Stimulated activated CD4-positive, alpha-beta T cell treated with anti-CD3 and anti-CD28 coated beads, Interleukin-12 subunit alpha, Interleukin-12 subunit beta, amount 100 ng/mL, for 4 hours (primary cell): ENCODE data around the gene HSPB9.
"Not testable (repeated sequence)": the region's sequence is repeated elsewhere in the genome, so short reads cannot be mapped to it uniquely, and the experiment has no call there.

Experiments used
- DNase-seq: peaks from one replicate; pipeline ENCODE4 v3.0.0-alpha.2; 2020

Gene HSPB9

GRCh38 chr17:42120161-42120769 lies 2.3 kb upstream of the HSPB9 start:
- DNase-seq: no peak

GRCh38 chr17:42120770-42121769 lies 1.5 kb upstream of the HSPB9 start, which contains the start of gene KAT2A:
TSS of gene KAT2A (minus strand) at chr17:42121367. CDS start at chr17:42121304, 63 bp downstream.
- peak; percentile 77 for DNase-seq

- DNase-seq: no peak
Observed at GRCh38 chr17:42124256-42124655, 1.7 kb downstream of the HSPB9 start.

- no peak for DNase-seq
Observed at GRCh38 chr17:42125565-42125964, 3.0 kb downstream of the HSPB9 start.

GRCh38 chr17:42126836-42127235 lies 4.2 kb downstream of the HSPB9 start:
- DNase-seq: no peak

GRCh38 chr17:42127414-42127813 lies 4.8 kb downstream of the HSPB9 start:
- DNase-seq: no peak

GRCh38 chr17:42129109-42129837 lies 6.7 kb downstream of the HSPB9 start:
- DNase-seq: no peak

GRCh38 chr17:42130310-42130936 lies 7.8 kb downstream of the HSPB9 start:
- DNase-seq: no peak

- no peak for DNase-seq
Observed at GRCh38 chr17:42131232-42131631, 8.6 kb downstream of the HSPB9 start.

- DNase-seq: no peak
Observed at GRCh38 chr17:42131981-42132432, 9.4 kb downstream of the HSPB9 start.

GRCh38 chr17:42132941-42133340 lies 10.3 kb downstream of the HSPB9 start:
- DNase-seq: no peak

- DNase-seq: no peak
Observed at GRCh38 chr17:42133461-42134041, 10.9 kb downstream of the HSPB9 start.

GRCh38 chr17:42135151-42135550 lies 12.5 kb downstream of the HSPB9 start:
- DNase-seq: no peak

- DNase-seq: no peak
Observed at GRCh38 chr17:42135664-42136653, 13.4 kb downstream of the HSPB9 start.

GRCh38 chr17:42136654-42137051 lies 14.0 kb downstream of the HSPB9 start:
- no peak for DNase-seq

GRCh38 chr17:42138749-42139492 lies 16.3 kb downstream of the HSPB9 start:
- DNase-seq: no peak

GRCh38 chr17:42140690-42141089 lies 18.1 kb downstream of the HSPB9 start:
- not testable (repeated sequence) for DNase-seq

- no peak for DNase-seq
Observed at GRCh38 chr17:42141382-42141781, 18.8 kb downstream of the HSPB9 start.

- no peak for DNase-seq
Observed at GRCh38 chr17:42142371-42142896, 19.8 kb downstream of the HSPB9 start.

GRCh38 chr17:42143138-42143537 lies 20.5 kb downstream of the HSPB9 start:
- not testable (repeated sequence) for DNase-seq
